Measurements from ENCODE around the gene SDC3.

GRCh38 chr1:30845237-30845903 is 63.2 kb downstream of the SDC3 start:
- TF ChIP-seq CTCF (IDR thresholded peaks at IDR 0.05; ENCODE audit: low read depth, low read length, missing input control) (no peak), RXRA (IDR thresholded peaks at IDR 0.05) (no peak), EGR1 (IDR thresholded peaks at IDR 0.05; ENCODE audit: low read depth in 2 of 2) (no peak), GABPA (IDR thresholded peaks at IDR 0.05 in 1 of 2, conservative IDR thresholded peaks at IDR 0.05 in 1 of 2) (no peak), MAX (IDR thresholded peaks at IDR 0.05) (no peak), REST (IDR thresholded peaks at IDR 0.05) (no peak), JUND (IDR thresholded peaks at IDR 0.05) (no peak), RAD21 (IDR thresholded peaks at IDR 0.05) (no peak)

Data from liver (tissue), 3 donors.